Mammary epithelial cell (primary cell): ENCODE measurements around the gene BZW1.

Experiments
- EZH2 ChIP-seq: IDR thresholded peaks from 2 replicates; pipeline ENCODE4 v1.6.1; 2012; ENCODE audit warnings: low read length, inconsistent platforms, borderline replicate concordance
- TF ChIP-seq, protein P1 (sequence below), 2 donors: IDR thresholded peaks in 1 of 2; conservative IDR thresholded peaks in 1 of 2; 2 replicates each; pipeline ENCODE4 v1.5.1; 2011 to 2012; ENCODE audit warnings: inconsistent platforms in 2 of 2, low read length in 2 of 2, mild to moderate bottlenecking in 2 of 2, control low read depth in 1 of 2, low read depth in 1 of 2; ENCODE audit not compliant: insufficient read depth in 1 of 2; ENCODE audit errors: extremely low read depth in 1 of 2

DNA sequence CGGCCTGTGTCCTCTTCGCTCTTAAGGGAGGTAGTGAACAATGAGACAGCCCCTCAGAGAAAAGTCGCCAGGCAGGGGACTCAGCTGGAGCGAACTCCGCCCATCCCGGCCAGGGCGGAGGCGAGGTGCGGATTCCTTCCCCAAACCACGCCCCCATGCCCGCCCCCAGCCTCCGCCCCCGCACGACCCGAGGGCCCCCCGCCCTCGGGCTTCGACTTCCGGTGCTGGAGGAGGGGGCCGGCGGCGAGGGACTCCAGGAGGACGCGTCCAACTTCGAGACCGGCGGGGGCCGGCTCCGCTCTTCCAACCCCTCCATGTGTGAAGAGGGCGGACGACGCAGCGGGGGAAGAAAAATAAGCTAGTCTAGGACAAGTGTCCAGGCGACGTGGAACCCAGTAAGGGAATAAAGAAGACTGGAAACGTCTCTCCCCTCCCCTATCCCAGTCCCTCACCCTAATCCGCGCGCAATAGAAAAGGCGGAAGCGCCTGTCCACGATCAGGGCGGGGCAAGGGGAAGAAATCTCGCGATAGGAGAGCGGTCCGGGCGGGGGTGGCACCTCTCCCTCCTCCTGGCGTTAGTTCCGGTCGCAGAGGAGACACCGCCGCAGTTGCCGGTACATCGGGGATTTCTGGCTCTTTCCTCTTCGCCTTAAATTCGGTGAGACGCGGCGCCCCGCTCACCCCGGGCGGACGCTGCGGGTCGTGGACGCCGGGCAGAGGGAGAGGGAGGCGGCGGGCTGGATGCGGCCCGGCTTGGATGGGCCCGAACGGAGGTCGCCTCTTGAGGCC lies at the start of gene BZW1:
- TF ChIP-seq, protein P1, sequence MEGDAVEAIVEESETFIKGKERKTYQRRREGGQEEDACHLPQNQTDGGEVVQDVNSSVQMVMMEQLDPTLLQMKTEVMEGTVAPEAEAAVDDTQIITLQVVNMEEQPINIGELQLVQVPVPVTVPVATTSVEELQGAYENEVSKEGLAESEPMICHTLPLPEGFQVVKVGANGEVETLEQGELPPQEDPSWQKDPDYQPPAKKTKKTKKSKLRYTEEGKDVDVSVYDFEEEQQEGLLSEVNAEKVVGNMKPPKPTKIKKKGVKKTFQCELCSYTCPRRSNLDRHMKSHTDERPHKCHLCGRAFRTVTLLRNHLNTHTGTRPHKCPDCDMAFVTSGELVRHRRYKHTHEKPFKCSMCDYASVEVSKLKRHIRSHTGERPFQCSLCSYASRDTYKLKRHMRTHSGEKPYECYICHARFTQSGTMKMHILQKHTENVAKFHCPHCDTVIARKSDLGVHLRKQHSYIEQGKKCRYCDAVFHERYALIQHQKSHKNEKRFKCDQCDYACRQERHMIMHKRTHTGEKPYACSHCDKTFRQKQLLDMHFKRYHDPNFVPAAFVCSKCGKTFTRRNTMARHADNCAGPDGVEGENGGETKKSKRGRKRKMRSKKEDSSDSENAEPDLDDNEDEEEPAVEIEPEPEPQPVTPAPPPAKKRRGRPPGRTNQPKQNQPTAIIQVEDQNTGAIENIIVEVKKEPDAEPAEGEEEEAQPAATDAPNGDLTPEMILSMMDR (conservative IDR thresholded peaks at IDR 0.05 in 1 of 2, IDR thresholded peaks at IDR 0.05 in 1 of 2; ENCODE audit: extremely low read depth in 1 of 2, insufficient read depth in 1 of 2, low read depth in 1 of 2, low read length in 2 of 2): no peak
- TF ChIP-seq EZH2: no peak
